IPS-18c (cell line): Measurements from ENCODE around the gene ANXA10.
"Not testable (repeated sequence)": the region's sequence is repeated elsewhere in the genome, so short reads cannot be mapped to it uniquely, and the experiment has no call there.

Experiments
- H3K4me3 ChIP-seq: 2 replicates; pipeline ENCODE4 v1.7.0; 2013; ENCODE audit warnings: low read depth, mild to moderate bottlenecking, low read length, moderate library complexity; ENCODE audit not compliant: insufficient read depth
- H3K9me3 ChIP-seq: one replicate; pipeline ENCODE4 v1.6.1; 2013; ENCODE audit warnings: mild to moderate bottlenecking, low read length, moderate library complexity; ENCODE audit not compliant: control insufficient read depth, insufficient read depth

ANXA10 gene

DNA sequence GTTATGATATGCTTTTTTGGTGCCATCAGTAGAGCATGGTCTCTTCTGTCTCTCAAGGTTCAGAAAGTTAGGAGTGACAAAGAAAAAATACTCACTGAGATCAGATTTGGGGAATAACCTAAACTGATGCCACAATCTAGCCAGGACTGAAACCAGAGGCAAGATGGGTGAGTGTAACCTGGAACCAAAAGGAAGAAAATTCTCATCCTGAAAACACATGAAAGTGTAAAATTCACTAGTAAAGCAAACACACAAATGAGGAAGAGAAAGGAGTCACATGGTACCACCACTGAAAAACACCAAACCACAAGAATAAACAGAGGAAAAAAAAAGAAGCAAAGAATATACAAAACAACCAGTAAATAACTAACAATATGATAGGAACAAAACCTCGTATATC is 96.4 kb downstream of the ANXA10 start:
- H3K4me3 ChIP-seq: no peak overlapping the region
- H3K9me3 ChIP-seq: no peaks in the 10 kb centered on the region

DNA sequence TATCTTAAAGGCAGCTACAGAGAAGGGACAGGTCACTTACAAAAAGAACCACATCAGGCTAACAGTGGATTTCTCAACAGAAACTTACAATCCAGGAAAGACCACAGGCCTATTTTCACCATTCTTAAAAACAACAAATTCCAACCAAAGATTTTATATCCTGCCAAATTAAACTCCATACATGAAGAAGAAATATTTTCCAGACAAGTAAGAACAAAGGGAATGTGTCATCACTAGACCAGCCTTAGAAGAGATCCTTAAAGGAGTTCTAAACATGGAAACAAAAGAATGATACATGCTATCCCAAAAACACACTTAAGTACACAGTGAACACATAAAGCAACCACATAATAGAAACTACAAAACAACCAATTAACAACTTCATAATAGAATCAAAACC is 105.6 kb downstream of the ANXA10 start:
- H3K9me3 ChIP-seq: peaks cover 3% of the 10 kb centered on the region
- no peak overlapping the region for H3K4me3 ChIP-seq

DNA sequence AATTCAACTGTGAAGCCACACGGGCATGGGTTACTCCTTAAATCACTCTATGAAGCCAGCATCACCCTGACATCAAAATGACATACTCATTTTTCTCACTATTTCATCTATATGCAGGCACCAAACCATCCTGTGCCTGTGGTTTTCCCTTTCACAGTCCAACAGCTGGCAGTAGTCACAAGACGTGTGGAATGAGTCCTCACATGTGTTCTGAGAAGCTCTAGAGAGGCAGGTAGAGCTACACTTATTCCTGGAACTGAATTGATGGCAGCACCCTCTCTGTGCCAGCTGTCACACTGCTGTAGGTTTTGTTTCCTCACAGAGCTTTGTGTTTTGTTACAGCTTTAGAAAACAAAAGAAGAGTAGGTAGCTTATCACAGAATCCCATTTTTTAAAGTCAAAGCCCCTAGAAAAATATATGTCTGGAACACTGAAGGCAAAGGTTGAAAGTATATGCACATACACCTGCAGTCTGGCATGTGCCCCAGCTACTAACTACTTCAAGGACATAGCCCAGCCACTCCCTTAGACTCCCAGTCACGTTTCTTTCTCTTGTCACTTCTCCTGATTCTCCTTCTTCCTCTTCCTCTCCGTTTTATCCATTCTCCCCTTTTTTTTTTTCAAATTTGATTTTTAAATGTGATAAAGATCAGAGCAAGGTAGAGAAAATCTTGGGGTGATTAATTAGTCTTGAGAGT is 107.1 kb downstream of the ANXA10 start:
- peaks cover 12% of the 10 kb centered on the region for H3K9me3 ChIP-seq

DNA sequence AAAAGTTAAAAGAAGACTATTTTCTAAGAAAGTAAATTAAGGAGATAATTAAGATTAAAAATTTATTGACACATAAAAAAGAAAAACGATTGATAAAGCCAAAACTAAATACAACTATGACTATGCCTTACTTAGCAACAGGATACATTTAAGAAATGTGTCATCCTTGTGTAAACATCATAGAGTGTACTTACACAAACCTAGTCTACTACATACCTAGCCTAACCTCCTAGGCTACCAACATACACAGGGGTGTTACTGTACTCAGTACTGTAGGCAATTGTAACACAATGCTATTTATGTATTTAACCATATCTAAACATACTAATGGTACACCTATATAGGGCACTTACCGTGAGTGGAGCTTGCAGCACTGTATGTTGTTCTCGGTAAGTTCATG is 108.3 kb downstream of the ANXA10 start:
- H3K4me3 ChIP-seq: no peak overlapping the region
- peaks cover 12% of the 10 kb centered on the region for H3K9me3 ChIP-seq

More for the DNA sequence above, 107.1 kb downstream of the ANXA10 start:
- H3K4me3 ChIP-seq: no peak overlapping the region

DNA sequence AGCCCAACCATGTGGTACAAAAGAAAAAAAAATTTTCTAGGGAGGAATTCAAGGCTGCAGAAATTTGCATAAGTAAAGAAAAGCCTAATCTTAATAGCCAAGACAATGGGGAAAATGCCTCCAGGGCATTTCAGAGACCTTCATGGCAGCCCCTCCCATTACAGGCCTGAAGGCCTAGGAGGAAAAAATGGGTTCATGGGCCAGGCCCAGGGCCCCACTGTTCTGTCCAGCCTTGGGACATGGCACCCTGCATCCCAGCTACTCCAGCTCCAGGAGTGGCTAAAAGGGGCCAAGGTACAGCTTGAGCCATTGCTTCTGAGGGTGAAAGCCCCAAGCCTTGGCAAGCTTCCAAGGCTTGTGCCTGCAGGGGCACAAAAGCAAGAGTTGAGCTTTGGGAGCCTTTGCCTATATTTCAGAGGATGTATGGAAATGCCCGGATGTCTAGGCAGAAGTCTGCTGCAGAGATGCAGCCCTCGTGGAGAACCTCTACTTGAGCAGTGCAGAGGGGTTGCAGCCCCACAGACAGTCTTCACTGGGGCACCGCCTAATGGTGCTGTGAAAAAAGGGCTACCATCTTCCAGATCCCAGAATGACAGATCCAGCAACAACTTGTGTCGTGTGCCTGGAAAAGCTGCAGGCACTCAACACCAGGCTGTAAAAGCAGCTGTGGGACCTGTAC is 111.0 kb downstream of the ANXA10 start:
- no peak overlapping the region; the same call in 1 of the 2 replicates for H3K4me3 ChIP-seq
- peaks cover 12% of the 10 kb centered on the region for H3K9me3 ChIP-seq

DNA sequence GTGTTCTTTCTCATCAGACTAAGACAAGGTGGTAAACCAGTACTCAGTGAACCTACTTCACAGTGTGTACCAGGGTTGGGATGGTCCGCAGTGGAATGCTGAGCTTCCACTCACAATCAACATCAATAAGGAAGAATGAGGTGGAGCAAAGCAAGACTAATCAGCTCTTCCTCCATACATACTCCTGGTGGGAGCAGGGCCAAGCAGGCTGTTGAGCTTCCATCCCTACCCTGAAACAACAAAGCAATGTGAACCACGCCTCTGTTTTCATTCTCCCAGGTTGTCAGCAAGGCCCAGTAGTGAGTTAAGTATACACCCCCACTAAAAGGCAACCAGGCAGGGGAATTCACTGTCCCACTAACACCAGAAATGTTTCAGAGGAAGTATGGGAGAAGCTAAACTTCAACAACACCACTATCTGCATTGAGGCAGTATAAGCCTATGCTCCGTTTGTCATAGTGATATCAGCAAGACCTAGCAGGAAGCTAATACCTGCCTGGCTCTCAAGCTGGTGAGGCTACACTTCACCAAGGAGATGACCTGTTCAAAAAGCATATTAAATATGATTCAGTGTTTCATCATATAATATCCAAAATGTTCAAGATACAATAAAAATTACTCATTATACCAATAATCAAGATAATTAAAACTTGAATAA is 116.7 kb downstream of the ANXA10 start:
- no peak overlapping the region for H3K4me3 ChIP-seq
- no peaks in the 10 kb centered on the region for H3K9me3 ChIP-seq

DNA sequence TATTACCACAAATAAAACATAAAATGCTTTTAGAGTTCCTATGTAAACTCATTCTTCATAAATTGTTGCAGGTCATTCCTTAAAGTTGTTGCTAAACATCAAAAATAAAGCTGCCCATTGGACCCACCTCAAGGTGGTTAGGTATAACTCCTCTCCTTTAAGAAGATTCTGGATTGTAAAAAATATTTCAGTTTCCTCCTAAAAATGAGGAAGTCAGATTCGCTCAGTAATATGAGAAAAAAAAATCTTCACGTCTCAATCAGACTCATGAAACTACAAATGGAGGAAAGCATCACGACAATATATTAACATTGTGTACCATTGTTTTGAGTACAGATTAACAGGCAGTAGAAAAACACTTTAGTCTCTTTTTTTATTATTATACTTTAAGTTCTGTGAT is 120.3 kb downstream of the ANXA10 start:
- no peaks in the 10 kb centered on the region for H3K9me3 ChIP-seq
- no peak overlapping the region for H3K4me3 ChIP-seq

DNA sequence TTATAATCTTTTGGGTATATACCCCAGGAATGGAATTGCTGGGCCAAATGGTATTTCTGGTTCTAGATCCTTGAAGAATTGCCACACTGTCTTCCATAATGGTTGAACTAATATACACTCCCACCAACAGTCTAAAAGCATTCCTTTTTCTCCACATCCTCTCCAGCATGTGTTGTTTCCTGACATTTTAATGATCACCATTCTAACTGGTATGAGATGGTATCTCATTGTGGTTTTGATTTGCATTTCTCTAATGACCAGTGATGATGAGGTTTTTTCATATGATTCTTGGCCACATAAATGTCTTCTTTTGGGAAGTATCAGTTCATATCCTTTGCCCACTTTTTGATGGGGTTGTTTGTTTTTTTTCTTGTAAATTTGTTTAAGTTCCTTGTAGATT is 121.2 kb downstream of the ANXA10 start:
- not testable (repeated sequence) for H3K9me3 ChIP-seq, H3K4me3 ChIP-seq

DNA sequence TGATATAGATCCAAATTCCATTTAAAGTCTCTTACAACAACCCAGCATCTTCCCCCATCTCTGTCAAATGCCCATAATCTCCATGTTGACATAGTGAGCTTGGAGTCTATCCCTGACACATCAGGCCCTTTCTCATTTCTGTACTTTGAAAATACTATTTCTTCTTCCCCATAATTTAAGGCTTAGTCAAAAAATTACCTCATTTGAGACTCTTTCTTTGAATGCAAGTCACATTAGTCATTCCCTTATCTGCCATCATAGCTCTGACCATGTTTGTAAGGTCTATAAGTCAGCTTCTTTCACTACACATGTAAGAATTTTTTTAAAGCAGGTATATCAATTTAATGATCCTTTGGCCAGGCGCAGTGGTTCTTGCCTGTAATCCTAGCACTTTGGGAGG is 126.3 kb downstream of the ANXA10 start:
- H3K4me3 ChIP-seq: no peak overlapping the region

DNA sequence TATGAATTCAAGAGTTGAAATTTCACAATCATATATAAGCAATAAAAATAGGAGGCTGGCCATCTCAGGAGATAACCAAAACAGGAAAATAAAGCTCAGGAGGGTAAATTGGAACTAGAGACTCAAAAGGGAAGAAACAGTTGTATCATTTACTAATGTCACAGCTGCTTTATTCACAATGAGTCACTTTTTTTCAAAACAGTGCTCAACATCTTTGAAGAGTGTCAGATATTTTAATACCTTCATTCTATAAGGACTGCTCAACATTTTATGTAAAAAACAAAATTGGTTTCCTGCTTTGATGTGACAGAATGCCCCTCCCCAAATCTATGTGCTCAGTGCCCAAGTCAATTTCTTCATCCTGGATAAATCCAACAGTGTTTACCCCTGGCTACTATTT is 128.6 kb downstream of the ANXA10 start:
- Histone ChIP-seq H3K9me3 (peaks cover 3% of the 10 kb centered on the region), H3K4me3 (no peak overlapping the region)

More for the DNA sequence above, 126.3 kb downstream of the ANXA10 start:
- peaks cover 3% of the 10 kb centered on the region for H3K9me3 ChIP-seq

DNA sequence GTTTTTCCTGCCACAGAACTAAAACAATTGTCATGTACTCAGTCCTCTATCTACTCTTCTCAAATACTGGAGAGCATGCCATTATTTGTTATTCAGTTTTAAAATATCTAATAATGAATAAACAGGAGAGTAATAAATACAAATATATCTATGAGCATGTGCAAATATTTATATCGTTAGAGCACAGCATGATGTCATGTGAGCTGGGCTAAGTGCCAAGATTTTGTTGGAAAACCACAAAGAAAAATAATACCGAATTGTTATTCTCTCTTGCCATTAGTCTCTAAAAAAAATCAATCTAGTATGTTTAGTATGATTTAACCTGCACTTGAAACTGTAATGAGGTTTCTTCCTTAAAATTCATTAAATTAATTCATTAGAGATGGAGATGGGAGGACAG is 129.0 kb downstream of the ANXA10 start:
- peaks cover 3% of the 10 kb centered on the region for H3K9me3 ChIP-seq
- H3K4me3 ChIP-seq: no peak overlapping the region
